ENCODE data around the gene PLA2G10. TPM values are rescaled to one million over a fixed set of nuclear protein-coding genes. Genes with fewer than 3 reads are reported as not detected.

PLA2G10 gene
- total and polyA plus RNA-seq, 2 of the 13 experiments (the other 11 are each of a cell fraction or from before 2014, with no cell fraction given), result not detected

DNA sequence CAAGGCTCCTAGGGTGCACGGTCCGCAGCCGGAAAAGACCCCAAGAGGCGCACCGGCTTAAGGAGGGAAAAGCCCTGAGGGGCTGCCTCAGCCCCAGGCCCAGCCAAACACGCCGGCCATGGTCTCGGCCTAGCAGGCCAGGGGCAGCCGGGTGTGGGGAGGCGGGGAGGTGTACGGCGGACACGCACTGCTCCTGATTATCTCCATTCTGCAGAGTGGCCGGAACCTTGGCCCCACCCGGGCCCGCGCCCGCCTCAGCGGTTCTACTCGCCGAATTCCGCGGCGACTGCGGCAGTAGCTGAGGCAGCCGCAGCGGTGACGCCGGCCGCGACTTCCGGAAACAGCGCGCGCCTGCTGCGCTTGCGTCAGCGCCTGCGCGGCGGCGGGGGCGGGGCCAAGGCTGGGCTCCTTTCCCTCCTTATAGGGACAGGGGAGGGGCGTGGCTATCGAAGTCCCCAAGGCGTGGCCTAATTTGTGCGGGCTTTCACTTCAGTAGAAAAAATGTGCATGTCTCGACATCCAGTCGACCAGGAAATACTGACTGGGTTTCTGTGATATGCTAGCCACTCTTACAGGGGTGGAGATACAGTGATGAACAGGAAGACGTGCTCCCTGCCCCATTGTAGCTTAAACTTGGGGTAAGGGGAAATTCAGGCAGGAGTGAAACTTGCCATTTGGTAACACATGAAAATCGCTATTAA is 64.0 kb downstream of the PLA2G10 start, which contains the start of gene PARN (continued):
- TF ChIP-seq, protein P1, sequence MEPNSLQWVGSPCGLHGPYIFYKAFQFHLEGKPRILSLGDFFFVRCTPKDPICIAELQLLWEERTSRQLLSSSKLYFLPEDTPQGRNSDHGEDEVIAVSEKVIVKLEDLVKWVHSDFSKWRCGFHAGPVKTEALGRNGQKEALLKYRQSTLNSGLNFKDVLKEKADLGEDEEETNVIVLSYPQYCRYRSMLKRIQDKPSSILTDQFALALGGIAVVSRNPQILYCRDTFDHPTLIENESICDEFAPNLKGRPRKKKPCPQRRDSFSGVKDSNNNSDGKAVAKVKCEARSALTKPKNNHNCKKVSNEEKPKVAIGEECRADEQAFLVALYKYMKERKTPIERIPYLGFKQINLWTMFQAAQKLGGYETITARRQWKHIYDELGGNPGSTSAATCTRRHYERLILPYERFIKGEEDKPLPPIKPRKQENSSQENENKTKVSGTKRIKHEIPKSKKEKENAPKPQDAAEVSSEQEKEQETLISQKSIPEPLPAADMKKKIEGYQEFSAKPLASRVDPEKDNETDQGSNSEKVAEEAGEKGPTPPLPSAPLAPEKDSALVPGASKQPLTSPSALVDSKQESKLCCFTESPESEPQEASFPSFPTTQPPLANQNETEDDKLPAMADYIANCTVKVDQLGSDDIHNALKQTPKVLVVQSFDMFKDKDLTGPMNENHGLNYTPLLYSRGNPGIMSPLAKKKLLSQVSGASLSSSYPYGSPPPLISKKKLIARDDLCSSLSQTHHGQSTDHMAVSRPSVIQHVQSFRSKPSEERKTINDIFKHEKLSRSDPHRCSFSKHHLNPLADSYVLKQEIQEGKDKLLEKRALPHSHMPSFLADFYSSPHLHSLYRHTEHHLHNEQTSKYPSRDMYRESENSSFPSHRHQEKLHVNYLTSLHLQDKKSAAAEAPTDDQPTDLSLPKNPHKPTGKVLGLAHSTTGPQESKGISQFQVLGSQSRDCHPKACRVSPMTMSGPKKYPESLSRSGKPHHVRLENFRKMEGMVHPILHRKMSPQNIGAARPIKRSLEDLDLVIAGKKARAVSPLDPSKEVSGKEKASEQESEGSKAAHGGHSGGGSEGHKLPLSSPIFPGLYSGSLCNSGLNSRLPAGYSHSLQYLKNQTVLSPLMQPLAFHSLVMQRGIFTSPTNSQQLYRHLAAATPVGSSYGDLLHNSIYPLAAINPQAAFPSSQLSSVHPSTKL (CRISPR knock-in tag; IDR thresholded peaks at IDR 0.05), result peak; percentile 81
- TF ChIP-seq ZNF121 (CRISPR knock-in tag; IDR thresholded peaks at IDR 0.05) (0 out of 2 replicates have a peak, but pooled peaks have one; percentile 8), ZNF816 (CRISPR knock-in tag; IDR thresholded peaks at IDR 0.05; ENCODE audit: borderline replicate concordance) (peak; percentile 96), ZMYM2 (CRISPR knock-in tag; IDR thresholded peaks at IDR 0.05) (peak; percentile 13; the same call in 1 of the 2 replicates), CENPT (CRISPR knock-in tag; IDR thresholded peaks at IDR 0.05; ENCODE audit: low read depth) (peak; percentile 87; the same call in 1 of the 2 replicates), ZNF674 (CRISPR knock-in tag; IDR thresholded peaks at IDR 0.05; ENCODE audit: low read depth) (no peak; the same call in none of the 2 replicates), ZNF280B (CRISPR knock-in tag; IDR thresholded peaks at IDR 0.05; ENCODE audit: borderline replicate concordance) (peak; percentile 92), ATF7 (IDR thresholded peaks at IDR 0.05) (no peak), ATF7 (CRISPR knock-in tag; IDR thresholded peaks at IDR 0.05) (peak; percentile 84), MLX (CRISPR knock-in tag; IDR thresholded peaks at IDR 0.05) (peak; percentile 16; the same call in 1 of the 2 replicates)
- TF ChIP-seq, protein P2, sequence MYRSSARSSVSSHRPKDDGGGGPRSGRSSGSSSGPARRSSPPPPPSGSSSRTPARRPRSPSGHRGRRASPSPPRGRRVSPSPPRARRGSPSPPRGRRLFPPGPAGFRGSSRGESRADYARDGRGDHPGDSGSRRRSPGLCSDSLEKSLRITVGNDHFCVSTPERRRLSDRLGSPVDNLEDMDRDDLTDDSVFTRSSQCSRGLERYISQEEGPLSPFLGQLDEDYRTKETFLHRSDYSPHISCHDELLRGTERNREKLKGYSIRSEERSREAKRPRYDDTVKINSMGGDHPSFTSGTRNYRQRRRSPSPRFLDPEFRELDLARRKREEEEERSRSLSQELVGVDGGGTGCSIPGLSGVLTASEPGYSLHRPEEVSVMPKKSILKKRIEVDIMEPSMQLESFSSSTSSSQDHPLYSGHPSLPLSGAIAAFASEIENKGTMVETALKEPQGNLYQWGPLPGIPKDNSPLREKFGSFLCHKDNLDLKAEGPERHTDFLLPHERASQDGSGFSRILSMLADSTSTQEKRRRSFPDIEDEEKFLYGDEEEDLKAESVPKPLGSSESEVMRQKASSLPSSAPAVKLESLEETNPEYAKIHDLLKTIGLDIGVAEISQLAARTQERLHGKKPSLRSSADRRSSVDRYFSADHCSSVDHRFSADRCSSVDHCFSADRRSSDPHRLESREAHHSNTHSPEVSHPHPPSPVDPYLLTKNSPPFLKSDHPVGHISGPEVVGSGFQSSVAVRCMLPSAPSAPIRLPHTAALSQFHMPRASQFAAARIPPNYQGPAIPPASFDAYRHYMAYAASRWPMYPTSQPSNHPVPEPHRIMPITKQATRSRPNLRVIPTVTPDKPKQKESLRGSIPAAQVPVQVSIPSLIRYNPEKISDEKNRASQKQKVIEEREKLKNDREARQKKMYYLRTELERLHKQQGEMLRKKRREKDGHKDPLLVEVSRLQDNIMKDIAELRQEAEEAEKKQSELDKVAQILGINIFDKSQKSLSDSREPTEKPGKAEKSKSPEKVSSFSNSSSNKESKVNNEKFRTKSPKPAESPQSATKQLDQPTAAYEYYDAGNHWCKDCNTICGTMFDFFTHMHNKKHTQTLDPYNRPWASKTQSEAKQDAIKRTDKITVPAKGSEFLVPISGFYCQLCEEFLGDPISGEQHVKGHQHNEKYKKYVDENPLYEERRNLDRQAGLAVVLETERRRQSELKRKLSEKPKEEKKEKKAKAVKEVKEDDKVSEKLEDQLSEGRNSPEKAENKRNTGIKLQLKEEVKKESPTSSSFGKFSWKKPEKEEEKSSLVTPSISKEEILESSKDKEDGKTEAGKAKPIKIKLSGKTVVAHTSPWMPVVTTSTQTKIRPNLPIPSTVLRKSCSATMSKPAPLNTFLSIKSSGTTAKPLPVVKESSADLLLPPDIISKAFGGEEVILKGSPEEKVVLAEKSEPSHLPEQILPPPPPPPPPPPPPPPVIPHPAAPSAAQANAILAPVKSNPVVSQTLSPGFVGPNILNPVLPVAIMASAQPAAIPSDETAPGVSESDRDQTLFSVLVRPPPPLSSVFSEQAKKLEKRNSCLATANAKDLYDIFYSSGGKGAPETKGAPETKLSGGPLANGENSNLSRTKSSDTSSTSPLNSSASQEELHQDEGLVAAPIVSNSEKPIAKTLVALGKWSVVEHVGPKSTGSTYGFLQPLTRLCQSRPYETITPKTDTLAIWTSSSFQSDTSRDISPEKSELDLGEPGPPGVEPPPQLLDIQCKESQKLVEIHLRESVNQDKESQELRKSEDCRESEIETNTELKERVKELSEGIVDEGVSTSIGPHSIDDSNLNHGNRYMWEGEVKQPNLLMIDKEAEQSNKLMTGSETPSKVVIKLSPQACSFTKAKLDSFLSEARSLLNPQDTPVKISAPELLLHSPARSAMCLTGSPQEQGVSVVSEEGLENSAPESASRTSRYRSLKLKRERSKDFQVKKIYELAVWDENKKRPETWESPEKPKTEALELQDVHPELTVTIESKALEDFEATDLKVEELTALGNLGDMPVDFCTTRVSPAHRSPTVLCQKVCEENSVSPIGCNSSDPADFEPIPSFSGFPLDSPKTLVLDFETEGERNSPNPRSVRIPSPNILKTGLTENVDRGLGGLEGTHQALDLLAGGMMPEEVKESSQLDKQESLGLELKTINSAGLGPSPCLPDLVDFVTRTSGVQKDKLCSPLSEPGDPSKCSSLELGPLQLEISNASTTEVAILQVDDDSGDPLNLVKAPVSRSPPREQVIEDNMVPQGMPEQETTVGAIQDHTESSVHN (CRISPR knock-in tag; IDR thresholded peaks at IDR 0.05), result 0 out of 2 replicates have a peak, but pooled peaks have one; percentile 70

Data from HepG2 (cell line).